OCI-LY7 (cell line): ENCODE results near the gene TMEM106C.

Experiments
- EZH2phosphoT487 ChIP-seq: fragments of 200-600 bp; sonication (generic); IDR thresholded peaks from 2 replicates; pipeline ENCODE4 v1.6.1; 2018; ENCODE audit warnings: low read depth, borderline replicate concordance, mild to moderate bottlenecking, mixed run types, antibody characterized with exemption, low read length, moderate library complexity, mixed read lengths
- TF ChIP-seq, protein P1 (sequence below): fragments of 200-600 bp; sonication (generic); conservative IDR thresholded peaks from 2 replicates; pipeline ENCODE4 v1.5.1; 2014; ENCODE audit warnings: mild to moderate bottlenecking, antibody characterized with exemption, low read length, moderate library complexity, mixed read lengths

GRCh38 chr12:47987411-47988072 is 24.1 kb downstream of the TMEM106C start:
- TF ChIP-seq, protein P1, sequence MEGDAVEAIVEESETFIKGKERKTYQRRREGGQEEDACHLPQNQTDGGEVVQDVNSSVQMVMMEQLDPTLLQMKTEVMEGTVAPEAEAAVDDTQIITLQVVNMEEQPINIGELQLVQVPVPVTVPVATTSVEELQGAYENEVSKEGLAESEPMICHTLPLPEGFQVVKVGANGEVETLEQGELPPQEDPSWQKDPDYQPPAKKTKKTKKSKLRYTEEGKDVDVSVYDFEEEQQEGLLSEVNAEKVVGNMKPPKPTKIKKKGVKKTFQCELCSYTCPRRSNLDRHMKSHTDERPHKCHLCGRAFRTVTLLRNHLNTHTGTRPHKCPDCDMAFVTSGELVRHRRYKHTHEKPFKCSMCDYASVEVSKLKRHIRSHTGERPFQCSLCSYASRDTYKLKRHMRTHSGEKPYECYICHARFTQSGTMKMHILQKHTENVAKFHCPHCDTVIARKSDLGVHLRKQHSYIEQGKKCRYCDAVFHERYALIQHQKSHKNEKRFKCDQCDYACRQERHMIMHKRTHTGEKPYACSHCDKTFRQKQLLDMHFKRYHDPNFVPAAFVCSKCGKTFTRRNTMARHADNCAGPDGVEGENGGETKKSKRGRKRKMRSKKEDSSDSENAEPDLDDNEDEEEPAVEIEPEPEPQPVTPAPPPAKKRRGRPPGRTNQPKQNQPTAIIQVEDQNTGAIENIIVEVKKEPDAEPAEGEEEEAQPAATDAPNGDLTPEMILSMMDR, result no peak
- no peak for TF ChIP-seq EZH2phosphoT487
